Neural progenitor cell (in vitro differentiated cells): Measurements from ENCODE around the gene ING5. TPM values are rescaled to one million over a fixed set of nuclear protein-coding genes. Genes with fewer than 3 reads are reported as not detected.

ENCODE experiments used
- DNase-seq: peaks from one replicate; pipeline ENCODE4 v3.0.0-alpha.2; 2016; ENCODE audit warnings: low spot score
- H2AFZ ChIP-seq: fragments of 200-600 bp; sonication (generic); replicated peaks from 2 replicates; pipeline ENCODE4 v1.6.1; 2016; ENCODE audit warnings: antibody characterized with exemption
- H3F3A ChIP-seq: fragments of 200-600 bp; sonication (generic); 2 replicates; pipeline ENCODE4 v1.6.1; 2016; ENCODE audit warnings: antibody characterized with exemption, low read depth
- H3K27ac ChIP-seq: fragments of 200-600 bp; sonication (generic); 2 replicates; pipeline ENCODE4 v1.5.1; 2016; ENCODE audit warnings: mild to moderate bottlenecking
- H3K27me3 ChIP-seq: fragments of 200-600 bp; sonication (generic); 2 replicates; pipeline ENCODE4 v1.6.1; 2016; ENCODE audit warnings: mild to moderate bottlenecking, moderate library complexity
- H3K36me3 ChIP-seq: fragments of 200-600 bp; sonication (generic); 2 replicates; pipeline ENCODE4 v1.5.1; 2016
- H3K4me1 ChIP-seq: fragments of 200-600 bp; sonication (generic); 2 replicates; pipeline ENCODE4 v1.6.1; 2016; ENCODE audit warnings: mixed run types
- H3K4me2 ChIP-seq: fragments of 200-600 bp; sonication (generic); 2 replicates; pipeline ENCODE4 v1.6.1; 2016
- H3K4me3 ChIP-seq: fragments of 200-600 bp; sonication (generic); 2 replicates; pipeline ENCODE4 v1.5.1; 2016
- H3K79me2 ChIP-seq: fragments of 200-600 bp; sonication (generic); 2 replicates; pipeline ENCODE4 v1.6.1; 2016; ENCODE audit warnings: low read depth
- H3K9ac ChIP-seq: fragments of 200-600 bp; sonication (generic); 2 replicates; pipeline ENCODE4 v1.6.1; 2016
- H3K9me3 ChIP-seq: fragments of 200-600 bp; sonication (generic); 2 replicates; pipeline ENCODE4 v1.5.1; 2016; ENCODE audit warnings: low read depth
- H4K20me1 ChIP-seq: fragments of 200-600 bp; sonication (generic); 2 replicates; pipeline ENCODE4 v1.6.1; 2016; ENCODE audit warnings: low read depth
- H3K27ac Mint-ChIP-seq: 3 replicates; pipeline ENCODE4 v1.8.0; 2021; ENCODE audit warnings: mixed read lengths
- H3K27me3 Mint-ChIP-seq: 2 replicates; pipeline ENCODE4 v1.8.0; 2022; ENCODE audit warnings: low read depth, mild to moderate bottlenecking, inconsistent platforms, moderate library complexity, mixed read lengths; ENCODE audit not compliant: insufficient read depth
- H3K36me3 Mint-ChIP-seq: 3 replicates; pipeline ENCODE4 v1.8.0; 2021; ENCODE audit warnings: mixed read lengths
- H3K4me1 Mint-ChIP-seq: 3 replicates; pipeline ENCODE4 v1.8.0; 2021; ENCODE audit warnings: mixed read lengths
- H3K4me3 Mint-ChIP-seq: 3 replicates; pipeline ENCODE4 v1.8.0; 2021; ENCODE audit warnings: mild to moderate bottlenecking, moderate library complexity, mixed read lengths
- H3K9me3 Mint-ChIP-seq: 3 replicates; pipeline ENCODE4 v1.8.0; 2020; ENCODE audit warnings: mixed read lengths
- CTCF ChIP-seq: fragments of 200-600 bp; sonication (generic); IDR thresholded peaks from 2 replicates; pipeline ENCODE4 v1.5.1; 2017; ENCODE audit warnings: antibody characterized with exemption, mild to moderate bottlenecking
- EZH2 ChIP-seq: fragments of 200-600 bp; sonication (generic); IDR thresholded peaks from 2 replicates; pipeline ENCODE4 v1.6.1; 2017; ENCODE audit warnings: antibody characterized with exemption, mild to moderate bottlenecking, moderate library complexity
- EZH2phosphoT487 ChIP-seq: fragments of 200-600 bp; sonication (generic); IDR thresholded peaks from 2 replicates; pipeline ENCODE4 v1.6.1; 2017; ENCODE audit warnings: antibody characterized with exemption
- total RNA-seq: library from RNA; depleted of rRNA; stranded (reverse); fragments of >200 nt; gene quantifications from 2 replicates; pipeline ENCODE4 v1.2.3, GENCODE V29; 2015; ENCODE audit warnings: low replicate concordance

ING5 gene
- total RNA-seq, 1 donor from 2014 or later, result 38.2 TPM

GRCh38 chr2:241774419-241775222 is 72.8 kb downstream of the ING5 start:
- H3K36me3 ChIP-seq, result no peaks in the 10 kb centered on the region
- Mint-ChIP-seq H3K4me1 (peaks cover 31% of the 10 kb centered on the region), H3K9me3 (peaks cover 2% of the 10 kb centered on the region), H3K4me3 (no peak overlapping the region), H3K27ac (no peak overlapping the region), H3K36me3 (no peaks in the 10 kb centered on the region), H3K27me3 (peaks cover 11% of the 10 kb centered on the region)
- no peak overlapping the region for H3K4me3 ChIP-seq
- H3K9ac ChIP-seq, result no peak overlapping the region
- peaks cover 26% of the 10 kb centered on the region for H3F3A ChIP-seq
- TF ChIP-seq EZH2 (no peak), CTCF (no peak), EZH2phosphoT487 (no peak)
- H3K9me3 ChIP-seq, result no peaks in the 10 kb centered on the region
- H3K79me2 ChIP-seq, result no peaks in the 10 kb centered on the region
- no peak overlapping the region for H3K27ac ChIP-seq
- no peak overlapping the region for H3K4me2 ChIP-seq
- H2AFZ ChIP-seq, result no peak overlapping the region
- H3K27me3 ChIP-seq, result no peaks in the 10 kb centered on the region
- no peak for DNase-seq
- H3K4me1 ChIP-seq, result peaks cover 44% of the 10 kb centered on the region
- no peaks in the 10 kb centered on the region for H4K20me1 ChIP-seq

GRCh38 chr2:241775223-241776177 is 73.7 kb downstream of the ING5 start:
- no peak for DNase-seq
- Histone ChIP-seq H3K27me3 (no peaks in the 10 kb centered on the region), H3K79me2 (no peaks in the 10 kb centered on the region), H3F3A (peaks cover 22% of the 10 kb centered on the region), H3K4me1 (peaks cover 36% of the 10 kb centered on the region), H3K4me3 (no peak overlapping the region), H3K4me2 (no peak overlapping the region), H3K36me3 (no peaks in the 10 kb centered on the region), H4K20me1 (no peaks in the 10 kb centered on the region), H3K27ac (no peak overlapping the region), H2AFZ (no peak overlapping the region), H3K9me3 (peaks cover 1% of the 10 kb centered on the region), H3K9ac (no peak overlapping the region)
- Mint-ChIP-seq H3K36me3 (no peaks in the 10 kb centered on the region), H3K4me1 (peaks cover 28% of the 10 kb centered on the region), H3K27ac (no peak overlapping the region), H3K9me3 (peaks cover 2% of the 10 kb centered on the region), H3K4me3 (no peak overlapping the region), H3K27me3 (peaks cover 11% of the 10 kb centered on the region)
- TF ChIP-seq EZH2 (no peak), EZH2phosphoT487 (no peak)

- no peak for DNase-seq
- Mint-ChIP-seq H3K36me3 (no peaks in the 10 kb centered on the region), H3K27me3 (peaks cover 11% of the 10 kb centered on the region), H3K27ac (no peak within 1 kb of the TSS), H3K4me1 (peaks cover 19% of the 10 kb centered on the region), H3K4me3 (no peak within 1 kb of the TSS), H3K9me3 (peaks cover 9% of the 10 kb centered on the region)
- Histone ChIP-seq H3K9me3 (peaks cover 8% of the 10 kb centered on the region), H3K9ac (no peak within 1 kb of the TSS), H3K27ac (no peak within 1 kb of the TSS), H3K36me3 (no peaks in the 10 kb centered on the region), H2AFZ (no peak within 1 kb of the TSS), H3F3A (peaks cover 11% of the 10 kb centered on the region), H3K79me2 (no peaks in the 10 kb centered on the region), H3K27me3 (no peaks in the 10 kb centered on the region), H3K4me3 (no peak within 1 kb of the TSS), H4K20me1 (no peaks in the 10 kb centered on the region), H3K4me1 (peaks cover 25% of the 10 kb centered on the region), H3K4me2 (no peak within 1 kb of the TSS)
- TF ChIP-seq EZH2phosphoT487, result no peak
Observed at GRCh38 chr2:241776336-241777169, 74.7 kb downstream of the ING5 start, which contains the start of gene GAL3ST2. GAL3ST2 (plus strand) TSS chr2:241776822; CDS start chr2:241776956, 134 bp downstream.
